CD14-positive monocyte (primary cell): ENCODE results near the gene ASB4. TPM values are rescaled to one million over a fixed set of nuclear protein-coding genes. Genes with fewer than 3 reads are reported as not detected.

Experiments
- DNase-seq, 3 donors: peaks; one replicate each; pipeline ENCODE4 v3.0.0-alpha.2; 2011 to 2022
- H2AFZ ChIP-seq: 2 replicates; pipeline ENCODE4 v1.6.0; 2012; ENCODE audit warnings: mild to moderate bottlenecking, low read depth, low read length, inconsistent platforms; ENCODE audit not compliant: insufficient read depth, poor library complexity, severe bottlenecking
- H3K27ac ChIP-seq, 2 donors: 1 replicate in 1 of 2; 2 replicates in 1 of 2; pipeline ENCODE4 v1.5.1; 2012 to 2013; ENCODE audit warnings: low read length in 2 of 2, control low read depth in 1 of 2, inconsistent platforms in 1 of 2, low read depth in 1 of 2, mild to moderate bottlenecking in 1 of 2
- H3K27me3 ChIP-seq, 2 donors: one replicate each; pipeline versions ENCODE4 v1.6.0 to v1.6.1; 2011 to 2013; ENCODE audit warnings: low read length in 2 of 2; ENCODE audit not compliant: control insufficient read depth in 2 of 2, insufficient read depth in 2 of 2
- H3K36me3 ChIP-seq, 2 donors: replicated peaks in 1 of 2; 1 replicate in 1 of 2; 2 replicates in 1 of 2; pipeline versions ENCODE4 v1.5.1 to v1.6.1; 2012 to 2013; ENCODE audit warnings: low read length in 2 of 2, control low read depth in 1 of 2, inconsistent platforms in 1 of 2, mild to moderate bottlenecking in 1 of 2; ENCODE audit not compliant: insufficient read depth in 2 of 2, control insufficient read depth in 1 of 2
- H3K4me1 ChIP-seq, 2 donors: 1 replicate in 1 of 2; 2 replicates in 1 of 2; pipeline versions ENCODE4 v1.5.1 to v1.6.1; 2012 to 2013; ENCODE audit warnings: low read length in 2 of 2, control low read depth in 1 of 2, inconsistent platforms in 1 of 2, mild to moderate bottlenecking in 1 of 2, moderate library complexity in 1 of 2; ENCODE audit not compliant: insufficient read depth in 2 of 2, control insufficient read depth in 1 of 2
- H3K4me2 ChIP-seq: replicated peaks from 2 replicates; pipeline ENCODE3; 2012; ENCODE audit warnings: low read length, moderate library complexity, mild to moderate bottlenecking; ENCODE audit not compliant: poor library complexity, severe bottlenecking; ENCODE audit errors: extremely low read depth
- H3K4me3 ChIP-seq, 3 experiments: fragments of 200-600 bp in 1 of 3; sonication (generic) in 1 of 3; replicated peaks in 1 of 3; 1 replicate in 2 of 3; 2 replicates in 1 of 3; pipeline ENCODE4 v1.5.1; 2011 to 2013; ENCODE audit warnings: low read length in 3 of 3, mild to moderate bottlenecking in 3 of 3, control low read depth in 2 of 3, low read depth in 2 of 3, inconsistent platforms in 1 of 3, moderate library complexity in 1 of 3
- H3K79me2 ChIP-seq: 2 replicates; pipeline ENCODE4 v1.6.0; 2012; ENCODE audit warnings: mild to moderate bottlenecking, control low read depth, inconsistent platforms, low read length, moderate library complexity; ENCODE audit not compliant: insufficient read depth
- H3K9ac ChIP-seq: 2 replicates; pipeline ENCODE4 v1.6.0; 2017; ENCODE audit warnings: low read length, mild to moderate bottlenecking; ENCODE audit not compliant: insufficient read depth, poor library complexity, severe bottlenecking
- H3K9me3 ChIP-seq, 2 donors: replicated peaks in 1 of 2; 1 replicate in 1 of 2; 2 replicates in 1 of 2; pipeline versions ENCODE4 v1.5.1 to v1.6.1; 2012 to 2013; ENCODE audit warnings: low read length in 2 of 2, control low read depth in 1 of 2; ENCODE audit not compliant: control insufficient read depth in 1 of 2, insufficient read depth in 1 of 2
- H4K20me1 ChIP-seq: 2 replicates; pipeline ENCODE4 v1.6.0; 2012; ENCODE audit warnings: mild to moderate bottlenecking, low read length, control low read depth, moderate library complexity; ENCODE audit not compliant: insufficient read depth
- H3K27ac Mint-ChIP-seq, 7 donors: one replicate each; pipeline ENCODE4 v1.8.0; 2020; ENCODE audit warnings: mild to moderate bottlenecking in 7 of 7, mixed read lengths in 7 of 7, moderate library complexity in 6 of 7, inconsistent platforms in 2 of 7
- H3K27me3 Mint-ChIP-seq, 3 donors: one replicate each; pipeline ENCODE4 v1.8.0; 2021 to 2022; ENCODE audit warnings: low read depth in 3 of 3, mild to moderate bottlenecking in 3 of 3, mixed read lengths in 3 of 3, moderate library complexity in 3 of 3, inconsistent platforms in 1 of 3
- H3K36me3 Mint-ChIP-seq, 2 donors: one replicate each; pipeline ENCODE4 v1.8.0; 2020; ENCODE audit warnings: mixed read lengths in 2 of 2, inconsistent platforms in 1 of 2, mild to moderate bottlenecking in 1 of 2
- H3K4me1 Mint-ChIP-seq: one replicate; pipeline ENCODE4 v1.8.0; 2020; ENCODE audit warnings: mild to moderate bottlenecking, mixed read lengths
- H3K4me3 Mint-ChIP-seq, 2 donors: one replicate each; pipeline ENCODE4 v1.8.0; 2020; ENCODE audit warnings: mild to moderate bottlenecking in 2 of 2, mixed read lengths in 2 of 2, moderate library complexity in 1 of 2
- H3K9me3 Mint-ChIP-seq, 7 donors: one replicate each; pipeline ENCODE4 v1.8.0; 2020 to 2022; ENCODE audit warnings: mixed read lengths in 7 of 7, mild to moderate bottlenecking in 6 of 7, moderate library complexity in 6 of 7, inconsistent platforms in 2 of 7
- WGBS: methylation state at CpG from one replicate; pipeline ENCODE4 v1.1.5; 2013; ENCODE audit warnings: missing lambda C conversion rate; ENCODE audit not compliant: insufficient coverage; 5-methylcytosine and 5-hydroxymethylcytosine counted together
- intact Hi-C, 2 donors: fragments of 100-400 bp; cut with micrococcal nuclease; formaldehyde crosslinking; loops; one replicate each; pipeline versions ENCODE4 v1.15.0 to v1.15.1; 2023
- polyA plus RNA-seq, 3 donors: library from polyadenylated mRNA; depleted of rRNA in 1 of 3; unstranded in 2 of 3; stranded (reverse) in 1 of 3; fragments of 300-500 nt in 2 of 3; fragments of >200 nt in 1 of 3; fragmentation: Illumina TruSeq in 2 of 3; gene quantifications; 1 replicate in 2 of 3; 2 replicates in 1 of 3; pipeline ENCODE4 v1.2.3, GENCODE V29; 2012 to 2021
- TF ChIP-seq, protein P1 (sequence below): fragments of 200-600 bp; IDR thresholded peaks from one replicate; pipeline ENCODE4 v1.8.0; 2022; ENCODE audit warnings: antibody characterized with exemption, mild to moderate bottlenecking

The ASB4 gene
- polyA plus RNA-seq, 3 donors, result not detected

DNA sequence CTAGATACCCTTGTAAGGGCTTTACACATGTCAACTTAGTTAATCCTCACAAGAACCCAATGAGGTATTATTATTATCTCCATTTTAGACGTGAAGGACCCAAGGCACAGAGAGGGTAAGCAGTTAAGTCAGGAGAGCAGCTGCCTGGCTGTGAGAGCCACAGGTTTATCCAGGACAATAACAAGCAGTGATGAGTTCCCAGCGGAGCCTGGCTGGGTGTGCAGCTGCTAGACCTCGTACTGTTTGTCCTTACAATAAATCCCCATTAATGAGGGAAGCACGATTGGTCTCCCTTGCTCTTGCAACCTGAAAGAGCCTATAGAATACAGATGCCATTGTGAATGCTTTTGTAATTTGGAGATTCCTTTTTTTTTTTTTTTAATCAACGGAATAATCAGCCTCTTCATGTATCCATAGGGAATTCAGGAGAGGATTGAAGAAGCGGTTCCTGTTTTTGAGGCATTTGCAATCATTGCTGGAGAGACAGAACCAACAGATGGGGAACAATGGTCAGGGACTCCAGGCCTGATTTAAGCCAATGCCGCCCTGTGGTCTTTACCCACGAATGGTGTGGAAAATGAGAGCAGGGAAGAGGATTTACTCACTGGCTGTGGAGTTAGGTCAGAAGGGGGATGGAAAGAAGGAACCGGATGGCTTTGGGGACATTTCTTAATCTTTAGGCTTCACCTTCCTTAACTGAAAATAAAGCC, 12.3 kb upstream of the ASB4 start:
- H3K27ac ChIP-seq, result no peak overlapping the region
- DNase-seq, result no peak
- H3K79me2 ChIP-seq, result no peaks in the 10 kb centered on the region
- 95% methylated on average over 3 of the region's 9 CpGs for WGBS
- H2AFZ ChIP-seq, result no peak overlapping the region
- no peak overlapping the region for H3K4me3 ChIP-seq
- H3K9me3 Mint-ChIP-seq, result no peaks in the 10 kb centered on the region
- intact Hi-C loops, result loop anchor here in 1 of 2 donors (10.0 kb wide), 1 partner anchor 1029 kb away; no protein-coding TSS in a partner anchor
- H3K27me3 ChIP-seq, result no peaks in the 10 kb centered on the region
- H3K27ac Mint-ChIP-seq, result no peak overlapping the region
- H4K20me1 ChIP-seq, result no peaks in the 10 kb centered on the region
- H3K9ac ChIP-seq, result no peak overlapping the region
- peaks cover 2% of the 10 kb centered on the region for H3K4me1 Mint-ChIP-seq
- H3K4me2 ChIP-seq, result no peak overlapping the region
- H3K4me1 ChIP-seq, result no peaks in the 10 kb centered on the region
- H3K4me3 Mint-ChIP-seq, result no peak overlapping the region
- TF ChIP-seq, protein P1, sequence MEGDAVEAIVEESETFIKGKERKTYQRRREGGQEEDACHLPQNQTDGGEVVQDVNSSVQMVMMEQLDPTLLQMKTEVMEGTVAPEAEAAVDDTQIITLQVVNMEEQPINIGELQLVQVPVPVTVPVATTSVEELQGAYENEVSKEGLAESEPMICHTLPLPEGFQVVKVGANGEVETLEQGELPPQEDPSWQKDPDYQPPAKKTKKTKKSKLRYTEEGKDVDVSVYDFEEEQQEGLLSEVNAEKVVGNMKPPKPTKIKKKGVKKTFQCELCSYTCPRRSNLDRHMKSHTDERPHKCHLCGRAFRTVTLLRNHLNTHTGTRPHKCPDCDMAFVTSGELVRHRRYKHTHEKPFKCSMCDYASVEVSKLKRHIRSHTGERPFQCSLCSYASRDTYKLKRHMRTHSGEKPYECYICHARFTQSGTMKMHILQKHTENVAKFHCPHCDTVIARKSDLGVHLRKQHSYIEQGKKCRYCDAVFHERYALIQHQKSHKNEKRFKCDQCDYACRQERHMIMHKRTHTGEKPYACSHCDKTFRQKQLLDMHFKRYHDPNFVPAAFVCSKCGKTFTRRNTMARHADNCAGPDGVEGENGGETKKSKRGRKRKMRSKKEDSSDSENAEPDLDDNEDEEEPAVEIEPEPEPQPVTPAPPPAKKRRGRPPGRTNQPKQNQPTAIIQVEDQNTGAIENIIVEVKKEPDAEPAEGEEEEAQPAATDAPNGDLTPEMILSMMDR, result no peak
- H3K9me3 ChIP-seq, result no peaks in the 10 kb centered on the region
- peaks cover 0 to 2% (median 1%) of the 10 kb centered on the region in 3 donors for H3K27me3 Mint-ChIP-seq
- no peaks in the 10 kb centered on the region for H3K36me3 Mint-ChIP-seq
- H3K36me3 ChIP-seq, result no peaks in the 10 kb centered on the region

DNA sequence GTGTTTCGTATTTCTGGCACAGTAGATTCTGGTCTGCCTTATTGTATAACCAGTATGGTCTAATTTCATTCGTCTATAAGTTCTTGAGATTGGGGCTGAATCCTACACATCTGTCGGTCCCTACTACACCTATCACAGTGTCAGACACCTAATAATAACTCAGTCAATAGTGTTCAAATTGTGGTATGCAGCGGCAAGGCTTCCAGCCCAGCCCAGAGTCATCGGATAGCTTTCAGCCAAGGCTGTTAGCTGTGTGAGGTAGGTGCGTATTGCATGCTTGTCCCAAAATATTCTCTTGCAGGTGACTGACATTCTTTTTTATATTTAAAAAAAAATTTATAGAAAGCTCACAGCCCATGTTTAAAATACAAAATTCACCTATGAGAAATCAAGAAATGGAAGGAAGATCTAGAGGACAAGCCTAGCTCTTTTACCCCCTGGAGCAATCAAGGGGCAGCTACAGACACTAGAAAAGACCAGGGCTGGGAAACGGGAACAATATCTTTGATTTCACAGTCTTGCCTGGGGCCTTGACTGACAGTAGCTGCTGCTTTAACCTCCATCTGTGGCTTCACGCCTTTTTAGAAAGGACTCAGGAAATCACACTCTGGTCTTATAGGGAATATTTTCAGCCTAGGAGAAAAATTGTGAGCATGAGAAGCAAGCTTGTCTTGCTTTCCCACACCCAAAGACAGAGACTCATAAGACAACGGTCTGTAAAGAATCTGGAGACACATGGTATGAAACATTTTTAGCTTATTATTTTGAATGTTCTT, 9.5 kb upstream of the ASB4 start:
- no peaks in the 10 kb centered on the region for H3K36me3 Mint-ChIP-seq
- H2AFZ ChIP-seq, result peak overlapping the region; percentile 57
- no peaks in the 10 kb centered on the region for H3K9me3 Mint-ChIP-seq
- no peak overlapping the region for H3K9ac ChIP-seq
- H3K4me2 ChIP-seq, result no peak overlapping the region
- no peaks in the 10 kb centered on the region for H3K27me3 ChIP-seq
- H3K4me3 ChIP-seq, result no peak overlapping the region
- WGBS, result 82% methylated on average over 2 of the region's 9 CpGs
- TF ChIP-seq, protein P1, result no peak
- H3K9me3 ChIP-seq, result no peaks in the 10 kb centered on the region
- intact Hi-C loops, result loop anchor here in 1 of 2 donors (10.0 kb wide), 1 partner anchor 1031 kb away; no protein-coding TSS in a partner anchor
- no peak overlapping the region for H3K27ac ChIP-seq
- no peak for DNase-seq
- no peaks in the 10 kb centered on the region for H3K36me3 ChIP-seq
- H3K4me1 Mint-ChIP-seq, result no peaks in the 10 kb centered on the region
- H3K4me3 Mint-ChIP-seq, result no peak overlapping the region
- no peaks in the 10 kb centered on the region for H3K4me1 ChIP-seq
- H3K27me3 Mint-ChIP-seq, result peaks cover 0 to 2% (median 1%) of the 10 kb centered on the region in 3 donors
- H3K79me2 ChIP-seq, result no peaks in the 10 kb centered on the region
- no peaks in the 10 kb centered on the region for H4K20me1 ChIP-seq
- no peak overlapping the region for H3K27ac Mint-ChIP-seq
